Suppressor macrophage treated with lipopolysaccharide for 4 hours (primary cell): ENCODE results near the gene DCST2.
A peak's percentile ranks its signal among the peaks of the same experiment; 100 is the strongest.

ENCODE experiments used
- DNase-seq: peaks from one replicate; pipeline ENCODE4 v3.0.0-alpha.2; 2020

The DCST2 gene

DNA sequence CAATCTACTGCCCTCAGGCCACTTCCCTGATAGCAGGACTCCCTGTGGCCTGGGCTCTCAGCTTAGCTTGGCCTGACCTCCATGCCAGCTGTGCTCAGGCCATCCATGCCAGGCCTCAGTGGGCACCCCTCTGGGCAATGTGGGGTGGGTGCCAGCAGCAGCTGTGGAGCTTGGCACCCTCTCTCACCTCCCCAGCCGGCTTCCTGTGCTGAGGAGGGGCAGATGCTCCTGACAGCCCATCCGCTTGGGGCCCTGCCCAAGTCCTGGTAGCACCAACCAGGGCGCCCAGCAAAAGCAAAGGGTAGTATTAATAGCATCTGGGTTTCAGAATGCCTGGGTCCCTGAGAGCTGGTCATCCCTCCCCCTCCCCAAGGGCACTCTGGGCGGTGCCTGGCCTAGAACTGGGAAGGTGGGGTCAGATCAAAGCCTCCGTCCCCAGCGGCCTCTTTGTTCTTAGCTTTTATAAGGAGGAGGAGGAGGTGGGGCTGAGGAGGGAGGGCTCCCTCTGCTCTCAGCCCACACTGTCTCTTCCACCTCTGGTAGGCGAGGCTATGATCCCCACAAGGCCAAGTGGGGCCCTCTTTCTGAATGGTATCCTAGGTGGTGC is 36.1 kb upstream of the DCST2 start:
- DNase-seq, result no peak

DNA sequence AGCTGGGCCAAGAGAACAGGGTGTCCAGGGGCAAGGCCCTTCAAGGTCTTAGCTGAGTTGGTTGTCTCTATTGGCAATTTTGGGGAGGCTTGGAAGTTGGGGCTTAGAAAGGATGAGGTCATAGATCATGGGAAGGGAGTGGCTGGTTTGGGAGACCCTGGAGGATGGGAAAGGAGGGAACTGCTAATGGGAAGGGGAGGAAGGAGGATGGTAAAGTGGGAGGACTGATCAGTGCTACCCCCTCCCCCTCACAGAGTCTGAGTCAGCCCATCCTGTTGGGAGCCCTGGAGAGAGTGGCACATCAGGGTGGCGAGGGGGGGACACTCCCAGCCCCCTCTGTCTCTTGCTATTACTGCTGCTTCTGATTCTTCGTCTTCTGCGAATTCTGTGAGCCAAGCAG is 35.0 kb upstream of the DCST2 start:
- DNase-seq, result no peak

DNA sequence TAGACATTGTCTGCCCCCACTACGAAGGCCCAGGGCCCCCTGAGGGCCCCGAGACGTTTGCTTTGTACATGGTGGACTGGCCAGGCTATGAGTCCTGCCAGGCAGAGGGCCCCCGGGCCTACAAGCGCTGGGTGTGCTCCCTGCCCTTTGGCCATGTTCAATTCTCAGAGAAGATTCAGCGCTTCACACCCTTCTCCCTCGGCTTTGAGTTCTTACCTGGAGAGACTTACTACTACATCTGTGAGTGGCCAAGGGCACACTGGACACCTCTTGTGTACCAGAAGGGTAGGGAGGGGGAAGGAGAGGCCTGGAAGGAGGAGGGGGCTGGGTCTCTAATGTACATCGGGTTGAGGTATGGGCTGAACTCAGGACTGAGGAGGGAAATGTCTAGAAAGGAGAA is 33.2 kb upstream of the DCST2 start:
- no peak for DNase-seq

DNA sequence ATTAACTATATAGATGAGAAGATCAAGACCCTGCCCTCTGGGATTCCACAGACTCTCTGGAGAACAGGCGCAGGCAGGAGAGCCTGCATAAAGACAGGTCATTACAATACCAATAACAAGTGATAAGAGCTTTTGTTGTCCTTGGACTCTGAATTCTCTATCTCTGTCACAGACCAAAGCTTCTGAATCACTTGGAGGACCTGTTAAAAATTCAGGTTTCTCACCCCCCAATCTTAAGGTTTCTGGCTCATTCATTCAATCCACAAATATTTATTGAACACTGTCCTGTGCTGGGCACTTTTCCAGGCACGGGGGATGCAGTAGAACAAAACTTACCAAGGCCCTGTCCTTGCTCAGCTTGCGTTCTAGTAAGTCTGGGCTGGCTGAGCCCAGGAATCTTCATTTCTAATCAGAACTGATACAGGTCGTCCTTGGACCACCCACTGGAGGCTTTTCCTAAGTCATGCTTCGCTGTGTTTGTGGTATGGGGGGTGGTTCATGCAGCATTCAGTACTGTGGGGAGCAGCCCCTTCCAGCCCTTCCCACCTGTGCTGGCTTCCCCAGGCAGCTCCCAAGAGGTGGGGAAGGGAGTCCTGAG is 31.4 kb upstream of the DCST2 start:
- DNase-seq, result no peak

DNA sequence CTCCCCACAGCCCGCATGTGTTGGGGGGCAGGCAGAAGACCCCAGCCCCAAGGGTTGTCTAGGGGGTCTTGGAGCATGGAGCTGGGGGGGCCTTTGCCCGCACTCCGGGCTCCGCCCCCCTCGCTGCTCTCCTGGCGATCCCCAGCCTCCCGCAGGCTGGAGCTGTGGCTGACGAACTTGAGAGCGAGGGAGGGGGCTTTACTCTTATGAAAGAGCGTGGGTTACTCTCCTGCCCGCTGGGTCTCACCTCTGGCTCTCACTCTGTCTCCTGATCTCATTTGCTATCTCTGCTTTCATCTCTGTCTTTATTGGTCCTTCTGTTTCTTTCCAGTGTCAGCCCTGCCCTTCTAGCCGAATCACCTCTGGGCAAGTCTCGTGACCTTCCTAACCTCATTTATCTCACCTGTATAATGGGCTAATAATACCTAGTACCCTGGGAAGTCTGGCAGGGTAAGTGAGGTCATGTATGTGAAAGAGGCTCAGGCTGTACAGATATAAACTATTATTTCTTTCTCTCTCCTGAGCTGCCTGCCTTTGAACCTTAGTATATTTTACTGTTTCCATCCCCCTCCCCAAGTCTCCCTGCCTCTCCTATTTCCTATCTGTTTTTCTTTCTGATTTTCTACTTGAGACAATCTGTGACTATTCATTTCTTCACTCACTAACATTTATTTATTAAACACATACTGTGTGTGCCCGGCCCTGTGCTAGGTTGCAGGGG is 30.7 kb upstream of the DCST2 start:
- DNase-seq, result no peak

DNA sequence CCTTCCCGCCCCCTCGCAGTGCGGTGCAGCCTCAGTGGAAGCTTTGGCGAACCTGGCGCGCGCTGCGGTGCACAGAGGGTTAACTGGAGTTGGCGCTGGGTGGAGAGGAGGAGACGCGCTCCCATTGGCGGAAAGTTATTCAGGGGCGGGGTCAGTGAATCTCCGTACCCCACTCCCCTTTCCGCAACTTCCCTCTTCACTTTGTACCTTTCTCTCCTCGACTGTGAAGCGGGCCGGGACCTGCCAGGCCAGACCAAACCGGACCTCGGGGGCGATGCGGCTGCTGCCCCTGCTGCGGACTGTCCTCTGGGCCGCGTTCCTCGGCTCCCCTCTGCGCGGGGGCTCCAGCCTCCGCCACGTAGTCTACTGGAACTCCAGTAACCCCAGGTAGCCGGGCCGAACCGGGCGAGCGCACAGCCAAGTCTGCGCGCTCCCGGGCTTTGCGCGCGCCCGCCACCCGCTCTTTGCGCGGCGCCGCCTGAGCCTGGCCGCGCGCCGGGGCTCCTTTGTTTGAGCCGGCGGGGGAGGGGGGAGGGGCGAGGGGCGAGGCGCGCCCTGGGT is 30.0 kb upstream of the DCST2 start, which contains the start of gene EFNA4:
Gene EFNA4, plus strand, starts transcription at position 191 of the 561 bp plus-strand sequence. Its CDS starts 84 bp downstream, at position 275.
- DNase-seq, result peak; percentile 85

DNA sequence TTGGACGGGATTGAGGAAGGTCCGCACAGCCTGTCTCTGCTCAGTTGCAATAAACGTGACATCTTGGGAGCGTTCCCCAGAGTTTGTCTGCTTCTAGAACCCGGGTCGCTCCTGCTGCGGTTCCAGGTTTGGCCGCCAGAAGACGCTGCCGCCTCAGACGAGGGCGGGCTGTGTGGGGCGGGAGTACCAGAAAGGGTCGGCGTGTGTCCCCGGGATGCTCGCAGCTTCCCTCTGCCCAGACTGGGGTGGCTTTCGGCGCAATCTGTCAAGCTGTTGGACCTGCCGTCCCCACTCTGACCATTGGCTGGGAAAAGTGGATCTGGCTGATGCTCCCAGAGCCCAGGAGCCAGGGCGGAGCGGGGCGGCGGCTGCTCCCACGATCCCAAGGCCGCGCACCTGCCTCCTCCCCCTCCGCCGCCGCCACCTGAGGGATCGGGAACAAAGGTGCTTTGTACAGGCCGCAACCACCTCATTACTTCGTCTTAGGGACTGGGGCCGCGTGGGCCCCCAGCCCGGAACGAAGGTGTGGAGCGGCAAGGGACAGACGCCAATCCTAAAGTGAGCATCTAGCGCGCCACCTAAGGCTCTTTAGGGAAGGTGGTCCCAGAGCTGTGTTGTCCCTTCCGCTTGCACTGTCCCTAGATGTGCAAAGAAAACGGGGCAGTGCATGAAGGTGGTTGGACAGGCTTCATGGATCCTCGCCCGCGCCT is 29.3 kb upstream of the DCST2 start:
- DNase-seq, result peak; percentile 64

DNA sequence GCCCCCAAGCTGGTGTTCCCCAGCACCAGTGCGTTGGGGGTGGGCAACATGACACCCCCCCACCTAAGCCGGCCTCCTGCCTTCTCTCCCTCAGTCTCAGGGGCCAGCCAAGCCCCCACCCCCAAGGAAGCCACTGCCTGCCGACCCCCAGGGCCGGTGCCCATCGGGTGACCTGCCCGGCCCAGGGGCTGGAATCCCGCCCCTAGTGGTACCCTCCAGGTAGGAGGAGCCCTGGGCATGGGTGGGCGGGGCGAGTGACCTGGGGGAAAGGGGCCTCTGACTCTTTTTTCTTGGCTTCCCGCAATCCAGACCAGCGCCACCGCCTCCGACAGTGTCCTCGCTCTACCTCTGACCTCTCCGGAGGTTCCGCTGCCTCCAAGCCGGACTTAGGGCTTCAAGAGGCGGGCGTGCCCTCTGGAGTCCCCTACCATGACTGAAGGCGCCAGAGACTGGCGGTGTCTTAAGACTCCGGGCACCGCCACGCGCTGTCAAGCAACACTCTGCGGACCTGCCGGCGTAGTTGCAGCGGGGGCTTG is 28.6 kb upstream of the DCST2 start:
- DNase-seq, result no peak

DNA sequence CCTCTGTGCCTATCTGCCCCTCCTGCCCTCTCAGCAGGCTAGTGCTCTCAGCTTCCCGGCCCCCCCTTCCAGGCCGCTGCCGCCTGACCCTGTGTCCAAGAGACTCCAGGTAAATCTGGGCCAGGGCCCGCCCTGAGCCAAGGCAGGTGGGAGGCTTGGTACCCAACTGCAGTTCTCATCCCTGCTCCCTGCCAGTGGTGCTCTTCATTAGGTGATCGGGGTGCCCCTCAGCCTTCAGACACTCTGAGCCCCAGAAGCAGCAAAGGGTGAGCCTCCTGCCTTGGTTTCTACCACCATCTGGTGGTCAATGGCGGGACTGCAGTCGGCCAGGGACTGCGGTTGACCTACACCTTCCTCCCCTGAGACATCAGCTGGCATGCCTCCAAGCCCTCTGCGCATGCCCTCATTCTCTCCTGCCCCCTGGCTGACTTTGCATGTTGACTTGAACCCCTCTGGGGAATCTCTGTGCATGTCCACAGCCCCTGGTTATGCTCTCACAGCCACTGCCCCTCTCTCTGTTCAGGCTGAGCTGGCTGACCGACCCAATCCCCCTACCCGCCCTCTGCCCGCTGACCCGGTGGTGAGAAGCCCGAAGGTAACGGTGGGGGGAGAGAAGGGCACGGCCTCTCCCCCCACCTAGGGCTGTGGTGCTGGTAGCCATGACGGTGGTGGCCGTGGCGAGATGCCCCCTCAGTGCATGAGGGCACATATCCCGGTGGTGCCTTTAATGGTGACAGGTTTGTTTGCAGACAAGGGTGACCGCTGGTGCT is 28.0 kb upstream of the DCST2 start:
- DNase-seq, result peak; percentile 85

DNA sequence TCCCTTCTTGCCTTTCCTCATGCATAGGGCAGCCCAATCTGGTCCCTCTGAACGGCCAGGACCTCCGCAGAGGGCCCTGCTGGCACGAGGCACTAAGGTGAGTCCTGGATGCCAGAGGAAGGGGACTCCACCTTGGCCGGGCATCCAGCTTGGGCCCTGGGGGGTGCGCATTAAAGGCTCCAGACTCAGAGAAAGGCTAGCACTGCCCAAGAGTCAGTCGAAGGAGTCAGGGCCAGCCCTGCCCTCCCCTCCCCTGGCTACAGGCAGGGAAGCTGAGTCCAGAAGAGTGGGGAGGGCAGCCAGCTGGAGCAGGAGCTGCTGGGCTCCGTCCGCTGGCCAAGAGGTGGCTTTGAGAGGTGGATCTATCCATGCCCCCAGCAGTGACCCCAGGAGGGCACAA is 27.2 kb upstream of the DCST2 start:
- no peak for DNase-seq

DNA sequence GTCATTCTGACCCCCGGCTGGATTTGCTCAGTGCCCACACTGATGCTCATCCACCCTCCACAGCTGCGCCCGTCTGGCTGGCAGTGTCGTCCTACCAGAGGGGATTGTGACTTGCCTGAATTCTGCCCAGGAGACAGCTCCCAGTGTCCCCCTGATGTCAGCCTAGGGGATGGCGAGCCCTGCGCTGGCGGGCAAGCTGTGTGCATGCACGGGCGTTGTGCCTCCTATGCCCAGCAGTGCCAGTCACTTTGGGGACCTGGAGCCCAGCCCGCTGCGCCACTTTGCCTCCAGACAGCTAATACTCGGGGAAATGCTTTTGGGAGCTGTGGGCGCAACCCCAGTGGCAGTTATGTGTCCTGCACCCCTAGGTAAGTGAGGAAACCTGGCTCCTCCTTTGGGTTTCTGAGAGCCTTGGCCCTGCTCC is 24.2 kb upstream of the DCST2 start:
- no peak for DNase-seq

DNA sequence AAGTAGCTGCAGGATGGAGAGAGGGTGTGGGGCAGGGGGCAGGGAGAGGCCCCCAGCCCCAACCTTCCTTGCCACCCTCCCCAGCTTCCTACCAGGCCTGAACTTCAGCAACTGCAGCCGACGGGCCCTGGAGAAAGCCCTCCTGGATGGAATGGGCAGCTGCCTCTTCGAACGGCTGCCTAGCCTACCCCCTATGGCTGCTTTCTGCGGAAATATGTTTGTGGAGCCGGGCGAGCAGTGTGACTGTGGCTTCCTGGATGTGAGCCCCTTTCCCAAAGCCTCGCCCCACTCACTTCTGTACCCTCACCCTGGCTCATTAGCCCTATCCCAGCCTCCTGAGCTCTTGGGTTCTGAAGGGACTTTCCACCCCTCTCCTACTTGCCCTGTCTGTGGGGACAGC is 23.5 kb upstream of the DCST2 start:
- no peak for DNase-seq

DNA sequence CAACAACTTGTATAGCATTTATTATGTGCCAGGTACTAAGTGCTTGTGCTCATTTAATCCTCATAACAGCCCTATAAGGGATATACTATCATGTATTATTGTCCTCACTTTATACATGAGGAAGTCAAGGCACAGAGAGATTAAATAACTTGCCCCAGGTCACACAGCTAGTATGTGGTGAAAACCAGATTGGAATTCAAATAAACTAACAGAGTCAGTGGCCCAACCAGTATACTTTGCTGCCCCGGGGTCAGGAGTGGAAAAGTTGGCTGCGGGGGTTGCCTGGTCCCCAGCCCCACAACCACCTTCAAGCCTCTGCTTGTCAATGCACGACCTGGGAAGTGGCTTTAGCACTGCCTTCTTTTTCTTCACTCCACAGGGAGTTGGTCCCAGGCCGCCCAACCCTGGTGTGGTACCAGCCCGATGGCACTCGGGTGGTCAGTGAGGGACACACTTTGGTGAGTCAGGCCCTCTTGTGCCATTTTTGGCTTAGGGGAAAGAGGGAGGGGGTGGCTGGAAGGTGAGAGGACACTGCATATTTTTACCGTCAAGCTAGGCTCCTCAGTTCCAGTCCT is 20.0 kb upstream of the DCST2 start:
- no peak for DNase-seq

DNA sequence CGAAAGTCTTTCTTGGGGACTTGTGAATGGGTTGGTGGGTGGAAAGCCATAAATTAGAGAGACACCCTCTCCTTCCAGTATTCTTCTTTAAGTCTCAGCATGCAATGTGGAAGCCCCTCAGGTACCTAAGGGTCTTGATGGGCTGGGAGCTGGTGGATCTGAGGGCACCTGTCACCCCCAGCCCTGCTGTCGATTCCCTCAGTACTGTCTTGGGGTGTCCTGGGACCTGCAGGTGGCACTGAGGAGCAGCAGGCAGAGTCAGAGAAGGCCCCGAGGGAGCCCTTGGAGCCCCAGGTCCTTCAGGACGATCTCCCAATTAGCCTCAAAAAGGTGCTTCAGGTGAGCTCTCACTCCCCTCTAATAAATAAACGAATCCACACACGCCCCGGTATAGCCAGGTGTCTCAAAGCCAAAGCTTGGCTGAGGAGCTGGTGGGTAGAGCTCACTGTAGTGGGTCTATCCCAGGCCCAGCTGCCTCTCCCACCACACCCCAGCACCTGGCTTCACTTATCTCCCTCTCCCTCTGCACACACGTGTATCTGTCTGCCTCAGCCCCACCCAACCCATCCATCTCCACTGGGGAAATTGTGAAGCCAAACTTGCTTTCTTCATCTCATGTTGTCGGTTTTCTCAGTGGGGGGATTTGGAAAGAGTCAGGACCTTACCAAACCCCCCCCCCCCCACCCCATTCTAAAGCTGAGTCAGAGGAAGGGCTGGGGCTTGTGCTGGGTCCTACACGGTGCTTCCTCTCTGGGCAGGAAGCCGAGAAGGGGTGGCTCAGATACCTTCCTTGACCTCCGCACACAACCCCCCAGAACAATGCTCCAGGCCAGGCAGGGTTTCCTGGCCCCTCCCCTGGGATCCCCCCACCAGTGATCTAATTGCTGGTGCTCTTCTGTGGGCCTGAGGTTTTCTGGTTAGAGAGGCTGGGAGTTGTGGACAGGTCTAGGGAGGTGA is 19.1 kb upstream of the DCST2 start:
- DNase-seq, result no peak

DNA sequence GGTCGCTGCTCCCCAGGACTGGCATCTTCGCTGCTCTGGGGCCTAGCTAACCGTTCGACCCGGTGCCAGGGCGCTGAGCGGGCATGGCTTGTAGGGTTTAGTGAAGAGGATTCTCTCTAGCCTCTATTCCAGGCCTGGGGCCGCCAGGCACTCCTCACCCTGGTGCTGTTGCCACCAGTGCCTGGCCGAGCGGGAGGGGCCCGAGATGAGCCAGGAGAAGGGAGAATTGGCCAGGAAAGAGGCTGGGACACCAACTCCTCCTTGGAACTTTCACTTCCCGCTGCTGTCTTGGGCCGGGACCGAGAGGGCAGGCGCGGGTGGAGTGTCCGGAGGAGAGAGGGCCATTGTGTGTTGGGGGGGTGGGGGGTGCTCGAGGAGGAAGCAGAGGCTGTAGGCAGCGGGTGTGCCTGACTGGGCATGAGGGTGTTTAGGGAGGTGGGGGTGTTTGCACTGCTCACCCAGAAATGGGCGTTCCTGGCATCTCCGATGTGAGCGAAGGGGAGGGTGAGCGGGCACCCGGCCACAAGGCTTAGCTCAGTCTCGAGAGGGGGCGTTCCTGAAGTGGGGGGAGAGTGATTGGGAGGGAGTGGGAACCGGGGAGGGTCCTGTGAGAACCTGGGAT is 18.3 kb upstream of the DCST2 start:
- peak; percentile 61 for DNase-seq

DNA sequence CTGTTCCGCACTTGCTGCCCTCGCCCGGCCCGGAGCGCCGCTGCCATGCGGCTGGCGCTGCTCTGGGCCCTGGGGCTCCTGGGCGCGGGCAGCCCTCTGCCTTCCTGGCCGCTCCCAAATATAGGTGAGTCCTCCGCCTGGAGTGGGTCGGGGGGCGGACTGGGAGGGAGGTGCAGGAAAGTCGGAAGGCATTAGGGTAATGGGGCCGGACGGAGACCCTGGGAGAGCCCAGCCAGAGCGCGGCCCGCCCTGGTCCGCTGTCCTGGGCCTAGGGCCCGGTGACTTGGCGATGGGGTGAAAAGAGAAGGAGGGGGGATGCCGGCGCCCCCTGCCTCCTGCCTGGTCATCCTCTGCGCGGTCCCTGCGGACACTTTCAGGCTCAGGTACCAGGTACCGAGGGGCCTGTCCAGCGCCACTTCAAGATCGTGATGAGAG is 17.8 kb upstream of the DCST2 start:
- no peak for DNase-seq

DNA sequence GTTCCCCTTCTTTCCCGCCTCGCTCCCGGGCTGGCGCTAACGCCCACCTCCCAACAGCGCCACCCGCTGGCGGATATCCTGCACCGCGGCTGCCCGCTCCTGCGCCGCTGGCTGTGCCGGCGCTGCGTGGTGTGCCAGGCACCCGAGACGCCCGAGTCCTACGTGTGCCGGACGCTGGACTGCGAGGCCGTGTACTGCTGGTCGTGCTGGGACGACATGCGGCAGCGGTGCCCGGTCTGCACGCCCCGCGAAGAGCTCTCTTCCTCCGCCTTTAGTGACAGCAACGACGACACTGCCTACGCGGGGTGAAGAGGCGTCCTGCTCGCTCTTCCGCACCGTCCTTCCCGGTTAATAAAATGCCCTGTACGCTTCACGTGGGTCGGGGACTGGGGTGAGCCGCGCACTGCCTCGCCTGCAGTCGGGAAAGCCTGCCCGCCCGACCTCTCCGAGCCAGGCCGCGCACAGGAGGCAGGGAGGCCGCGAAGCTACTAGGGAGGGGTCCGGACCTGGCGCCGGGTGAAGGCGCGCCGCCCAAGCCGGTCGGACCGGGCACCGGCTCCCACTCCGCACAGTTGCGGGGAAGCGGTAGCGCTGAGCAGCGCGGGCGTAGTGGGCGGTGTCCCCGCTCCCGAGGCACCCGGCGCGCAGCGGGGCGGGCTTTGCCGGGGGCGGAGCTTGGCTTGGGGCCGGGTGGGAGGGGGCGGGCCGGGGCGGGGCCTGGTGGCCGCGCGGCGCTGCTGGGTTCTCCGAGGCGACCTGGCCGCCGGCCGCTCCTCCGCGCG is 17.2 kb upstream of the DCST2 start, which contains the start of gene ADAM15:
Gene ADAM15, plus strand, starts transcription at position 757 of the 782 bp plus-strand sequence. CDS start 71 bp downstream, outside the sequence.
- peak; percentile 95 for DNase-seq

DNA sequence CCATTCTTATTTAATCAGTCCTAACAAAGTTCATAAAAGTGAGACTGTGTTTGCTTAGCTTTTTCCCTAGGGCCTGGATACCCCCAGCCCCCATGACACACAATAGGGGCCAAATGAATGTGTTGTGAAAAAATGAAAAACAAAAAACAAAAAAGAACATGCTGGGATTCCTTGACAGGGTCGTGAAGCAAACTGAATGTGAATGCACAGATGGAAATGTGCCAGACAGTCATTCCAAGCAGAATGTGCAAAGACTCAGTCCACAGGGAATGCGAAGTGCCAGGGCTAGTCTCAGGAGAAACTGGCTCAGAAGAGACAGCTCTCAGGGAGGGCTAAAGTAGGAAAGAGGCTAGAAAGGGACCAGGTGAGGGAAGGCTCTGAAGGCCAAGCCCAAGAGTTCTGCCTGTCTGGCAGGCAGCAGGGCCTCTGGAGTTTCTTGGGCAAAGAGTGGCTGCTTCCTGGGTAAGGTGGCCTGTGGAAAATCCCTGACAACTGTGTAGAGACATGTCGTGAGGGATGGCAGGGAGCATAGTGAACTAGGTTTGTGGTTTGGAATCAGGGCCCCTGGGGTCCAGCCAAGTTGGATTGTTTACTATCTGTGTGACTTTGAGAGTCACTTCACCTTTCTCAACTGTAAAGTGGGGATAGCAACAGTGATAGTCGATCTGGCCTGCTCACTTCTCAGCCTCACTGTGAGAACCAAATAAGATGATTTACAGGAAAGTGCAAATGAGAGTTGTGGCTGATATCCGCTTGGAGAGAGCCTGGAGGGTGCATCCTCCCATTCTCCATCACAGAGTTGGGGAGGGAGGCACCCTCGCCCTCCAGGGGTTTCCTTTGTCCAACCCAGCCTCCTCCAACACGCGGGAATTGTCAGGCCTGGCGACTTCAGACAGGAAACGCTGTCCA is 16.3 kb upstream of the DCST2 start:
- DNase-seq, result no peak
